HG03095 (cell line): ENCODE results near the gene TENM4.

Experiments
- ATAC-seq: cut with Tn5 transposase; IDR thresholded peaks from one replicate; pipeline ENCODE4 v1.9.1; 2021; ENCODE audit warnings: moderate library complexity; ENCODE audit not compliant: unreplicated experiment

TENM4 gene

DNA sequence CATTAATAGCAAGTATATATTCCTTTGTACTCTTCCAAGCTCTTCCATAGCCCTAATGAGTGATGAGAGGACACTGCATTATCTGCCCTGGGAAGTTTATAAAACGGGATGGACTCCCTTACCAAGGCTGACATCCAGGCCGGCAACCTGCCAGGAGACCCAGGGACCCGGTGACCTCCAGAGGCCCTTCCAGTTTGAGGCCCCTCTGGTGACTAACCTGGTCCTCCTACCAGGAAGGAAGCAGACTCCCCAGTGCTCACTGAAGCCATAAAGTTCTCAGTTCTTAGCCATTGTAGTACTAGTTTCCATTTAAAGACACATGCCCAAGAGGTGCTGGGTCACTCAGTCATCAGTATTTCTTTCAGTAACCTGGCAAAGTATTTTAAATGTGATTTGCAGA, 345.4 kb downstream of the TENM4 start:
- no peak for ATAC-seq

- no peak for ATAC-seq
Measured at GRCh38 chr11:79094616-79095015, 346.2 kb downstream of the TENM4 start.

GRCh38 chr11:79092791-79093353, 348.0 kb downstream of the TENM4 start:
- ATAC-seq = no peak

DNA sequence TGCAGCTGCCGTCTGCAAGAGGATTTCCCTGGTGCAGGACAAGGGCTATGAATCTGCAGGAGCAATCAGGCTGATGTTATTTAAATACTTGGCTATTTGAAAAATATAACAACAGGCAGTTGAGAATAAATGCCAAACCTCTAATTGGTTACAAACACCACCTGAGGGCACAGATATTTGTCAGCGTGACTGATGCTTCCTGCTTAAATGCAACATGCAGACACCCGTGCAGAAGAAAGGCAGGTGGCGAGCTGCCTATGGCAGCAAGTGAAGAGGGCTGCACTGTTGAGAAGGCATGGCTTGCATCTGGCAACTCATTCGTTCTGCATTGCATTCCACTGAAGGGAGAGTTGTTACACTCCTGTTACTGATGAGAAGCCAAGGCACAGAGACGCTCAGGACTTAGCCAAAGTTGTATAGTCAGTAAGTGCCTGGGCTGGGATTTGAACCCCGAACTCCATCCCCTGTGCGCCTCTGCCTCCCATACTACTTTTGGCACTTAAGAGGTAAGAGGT, 350.6 kb downstream of the TENM4 start:
- no peak for ATAC-seq

DNA sequence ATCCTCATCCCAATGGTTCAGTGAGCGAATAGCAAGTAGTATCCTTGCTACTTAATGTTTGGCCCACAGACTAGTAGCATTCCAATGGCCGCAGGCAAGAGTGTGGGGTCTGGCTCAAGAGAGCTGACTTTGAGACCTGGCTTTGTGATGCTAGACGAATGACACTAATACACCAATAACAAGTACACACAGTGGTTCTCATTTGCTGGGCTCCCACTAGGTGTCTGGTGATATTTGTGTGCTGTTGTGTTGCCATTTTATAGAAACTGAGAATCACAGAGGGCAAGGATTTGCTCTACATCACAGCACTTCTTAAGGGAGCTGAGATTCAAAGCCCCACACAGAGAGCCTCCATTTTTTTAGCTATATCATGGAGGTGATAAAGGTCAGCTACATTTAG, 351.2 kb downstream of the TENM4 start:
- no peak for ATAC-seq

DNA sequence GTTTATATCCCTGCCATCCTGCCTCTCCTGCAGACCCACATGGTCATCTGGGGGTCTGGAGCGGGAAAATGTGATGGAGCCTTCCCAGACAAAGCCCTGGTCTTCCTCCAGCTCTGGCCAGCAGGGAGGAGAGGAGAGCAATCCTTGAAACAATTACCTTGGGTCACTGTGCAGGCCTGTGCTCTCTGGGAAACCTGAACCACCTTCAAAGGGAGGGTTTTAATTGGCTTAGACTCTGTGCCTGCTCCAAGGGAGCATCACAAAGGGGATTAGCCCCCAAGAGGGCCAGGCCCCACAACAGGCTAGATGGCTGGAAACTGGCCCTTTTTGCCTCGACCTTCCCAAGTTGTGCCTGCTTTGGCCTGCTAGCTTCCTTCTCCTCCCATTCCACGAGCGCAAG, 351.9 kb downstream of the TENM4 start:
- ATAC-seq = no peak

GRCh38 chr11:79087961-79088318, 352.9 kb downstream of the TENM4 start:
- ATAC-seq = no peak

GRCh38 chr11:79087238-79087960, 353.4 kb downstream of the TENM4 start:
- no peak for ATAC-seq

GRCh38 chr11:79086056-79086455, 354.8 kb downstream of the TENM4 start:
- no peak for ATAC-seq

GRCh38 chr11:79084382-79084781, 356.4 kb downstream of the TENM4 start:
- ATAC-seq = no peak

- no peak for ATAC-seq
Measured at GRCh38 chr11:79083352-79083751, 357.5 kb downstream of the TENM4 start.

GRCh38 chr11:79082907-79083306, 357.9 kb downstream of the TENM4 start:
- ATAC-seq = no peak

- no peak for ATAC-seq
Measured at GRCh38 chr11:79082280-79082679, 358.6 kb downstream of the TENM4 start.

DNA sequence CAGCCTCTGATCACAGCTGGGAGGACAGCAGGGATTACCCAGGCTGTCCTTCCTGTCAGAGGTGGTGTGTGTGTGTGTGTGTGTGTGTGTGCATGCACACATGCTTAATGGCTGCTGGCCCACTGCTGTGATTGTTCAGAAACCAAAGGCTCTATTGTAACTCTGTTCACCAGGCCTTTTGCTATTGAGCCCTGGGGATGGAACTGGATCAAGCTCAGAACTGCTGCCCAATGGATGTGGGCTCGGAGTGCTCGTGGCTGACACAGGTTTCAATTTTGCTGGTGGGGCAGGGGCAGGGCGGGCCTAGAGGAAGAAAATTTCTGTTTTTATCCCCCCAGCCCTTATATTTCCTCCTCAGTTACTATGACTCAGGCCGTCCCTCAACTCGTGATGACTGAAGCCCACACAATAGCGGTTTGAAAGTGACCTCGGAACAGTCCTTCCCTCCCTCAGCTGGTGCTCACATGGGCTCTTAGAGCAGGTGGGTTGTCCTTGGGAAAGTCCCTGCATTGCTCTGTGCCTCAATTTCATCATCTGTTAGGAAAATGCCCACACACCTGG, 359.3 kb downstream of the TENM4 start:
- no peak for ATAC-seq

DNA sequence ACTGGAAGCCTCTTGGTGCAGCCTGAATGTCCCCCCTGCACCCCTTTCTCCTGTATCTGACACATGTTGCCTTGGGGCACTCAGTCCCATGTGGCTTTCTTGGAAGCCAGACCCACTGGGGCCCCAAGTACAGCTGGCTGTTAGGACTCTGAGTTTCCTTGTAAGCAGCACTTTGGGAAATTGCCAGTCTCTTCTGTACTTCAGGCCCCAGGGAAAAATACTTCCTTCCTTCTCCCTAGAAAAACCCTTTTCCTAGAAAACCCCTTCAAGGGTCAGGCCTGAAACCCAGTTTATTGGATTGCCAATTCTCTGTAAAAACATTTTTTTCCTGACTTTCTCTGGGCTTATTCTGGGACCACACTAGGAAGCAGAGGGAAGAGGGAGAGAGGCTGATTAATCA, 360.3 kb downstream of the TENM4 start:
- no peak for ATAC-seq

DNA sequence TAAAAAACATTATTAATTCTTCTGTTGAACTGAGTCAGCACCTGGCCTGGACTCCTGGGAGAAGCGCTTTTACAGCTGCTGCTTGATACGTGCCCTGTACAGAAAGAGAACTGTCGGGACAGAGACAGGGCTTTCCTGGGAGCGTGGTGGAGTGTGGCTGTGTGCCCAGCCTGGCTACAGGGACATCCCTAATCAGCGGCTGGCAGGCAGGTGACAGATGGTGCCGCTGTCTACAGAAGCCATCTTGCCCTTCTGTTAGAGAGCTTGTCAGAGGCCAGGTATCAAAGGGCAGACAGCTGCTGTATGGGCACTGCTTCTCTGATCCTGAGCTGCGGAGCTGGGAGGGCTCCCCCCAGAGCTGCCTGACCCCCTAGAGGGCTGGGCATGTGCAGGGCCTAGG, 361.8 kb downstream of the TENM4 start:
- ATAC-seq = no peak

- ATAC-seq = no peak
Measured at GRCh38 chr11:79078456-79078855, 362.4 kb downstream of the TENM4 start.

- ATAC-seq = no peak
Measured at GRCh38 chr11:79077702-79078330, 363.0 kb downstream of the TENM4 start.

DNA sequence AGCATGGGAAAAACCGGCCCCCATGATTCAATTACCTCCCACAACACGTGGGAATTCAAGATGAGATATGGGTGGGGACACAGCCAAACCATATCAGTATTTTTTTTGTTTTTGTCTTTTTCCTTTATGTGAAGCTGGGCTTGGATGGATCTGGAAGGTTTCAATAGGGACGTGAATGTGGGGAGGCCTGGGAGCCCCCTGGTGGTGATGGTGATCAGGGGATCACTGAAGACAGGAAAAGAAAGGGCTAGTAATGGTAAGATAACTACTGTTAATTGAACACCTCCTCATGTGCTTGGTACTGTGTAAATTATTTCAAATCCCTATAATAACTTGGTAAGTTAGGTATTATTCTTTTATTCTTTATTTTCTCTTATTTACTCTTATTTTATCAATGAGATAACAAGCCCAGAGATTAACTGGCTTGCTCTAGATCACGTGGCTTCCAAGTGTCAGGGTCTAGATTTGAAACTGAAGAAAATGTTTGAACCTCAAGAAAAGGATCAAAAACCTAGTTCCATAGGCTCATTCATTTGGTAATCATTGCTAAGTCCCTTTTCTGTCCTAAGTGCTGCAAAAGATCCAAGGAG, 364.2 kb downstream of the TENM4 start:
- no peak for ATAC-seq

DNA sequence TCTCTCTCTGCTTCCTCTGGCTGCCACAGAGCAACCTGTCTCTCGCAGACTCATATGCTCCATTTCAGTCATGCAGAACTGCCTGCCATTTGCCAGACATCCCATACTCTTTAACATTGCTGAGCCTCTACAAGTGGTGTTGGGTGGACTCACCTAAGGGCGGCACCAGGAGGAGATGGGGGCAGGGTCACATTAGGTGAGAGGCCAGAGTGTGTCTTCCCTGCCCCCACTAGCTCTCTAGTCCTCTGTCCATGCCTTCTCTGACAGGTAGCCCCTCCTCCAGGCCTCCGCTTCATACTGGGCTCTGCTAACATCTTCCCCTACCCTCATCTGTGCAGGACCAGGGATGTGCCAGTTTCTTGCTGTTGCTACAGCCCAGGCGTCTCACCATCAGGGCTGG, 366.3 kb downstream of the TENM4 start:
- ATAC-seq = no peak

DNA sequence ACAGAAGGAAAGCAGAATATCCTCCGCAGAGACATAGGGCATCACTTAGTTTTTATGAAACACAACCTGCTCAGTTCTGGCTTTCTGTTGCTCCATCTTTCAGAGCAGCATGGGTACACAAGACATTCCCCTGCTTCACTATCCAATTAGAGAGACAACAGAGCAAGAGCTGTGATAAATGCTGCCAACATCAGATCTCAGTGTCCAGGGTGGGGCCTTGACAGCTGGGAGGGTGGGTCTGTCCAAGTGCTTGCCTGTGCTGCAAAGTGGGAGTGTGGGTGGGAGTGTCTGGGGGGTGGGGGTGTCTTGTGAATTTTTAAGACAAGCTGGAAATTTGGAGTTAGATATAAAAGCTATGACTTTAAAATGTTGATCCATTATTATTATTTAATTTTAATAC, 369.6 kb downstream of the TENM4 start:
- ATAC-seq = no peak

- no peak for ATAC-seq
Measured at GRCh38 chr11:79070518-79070917, 370.3 kb downstream of the TENM4 start.
